ENCODE measurements around the gene JAGN1. TPM values are rescaled to one million over a fixed set of nuclear protein-coding genes. Genes with fewer than 3 reads are reported as not detected.

The JAGN1 gene
- polyA plus RNA-seq, 1 of the 3 experiments (the other 2 are of a cell fraction) = 41.6 TPM

- no peaks in the 10 kb centered on the region for H3K9me2 ChIP-seq
- no peak overlapping the region for H3K9ac ChIP-seq
- H3K4me2 ChIP-seq = no peak overlapping the region
- CTCF ChIA-PET = interaction anchor here (0.6 kb wide), 1 partner anchor 12 kb away, joined by 3 read pairs; no protein-coding TSS in a partner anchor
- TF ChIP-seq RAD21 (IDR thresholded peaks at IDR 0.05; ENCODE audit: low read length) (no peak), EZH2phosphoT487 (IDR thresholded peaks at IDR 0.05; ENCODE audit: borderline replicate concordance, low read depth) (no peak), MEF2A (IDR thresholded peaks at IDR 0.05; ENCODE audit: borderline replicate concordance, low read depth) (no peak), RXRA (IDR thresholded peaks at IDR 0.05; ENCODE audit: borderline replicate concordance, low read depth) (no peak), MAX (IDR thresholded peaks at IDR 0.05; ENCODE audit: low read depth) (no peak), REST (IDR thresholded peaks at IDR 0.05; ENCODE audit: low read depth, low read length) (no peak), ZBTB33 (IDR thresholded peaks at IDR 0.05; ENCODE audit: borderline replicate concordance, low read depth) (no peak), ELF1 (IDR thresholded peaks at IDR 0.05) (no peak), NRF1 (IDR thresholded peaks at IDR 0.05; ENCODE audit: low read depth, low read length) (no peak), EP300 (IDR thresholded peaks at IDR 0.05; ENCODE audit: borderline replicate concordance in 1 of 2, low read depth in 1 of 2, low read length in 1 of 2) (no peak), RCOR1 (IDR thresholded peaks at IDR 0.05; ENCODE audit: low read length) (no peak), NFIC (IDR thresholded peaks at IDR 0.05; ENCODE audit: borderline replicate concordance) (no peak), TEAD4 (IDR thresholded peaks at IDR 0.05; ENCODE audit: borderline replicate concordance, insufficient read depth) (no peak), PBX3 (IDR thresholded peaks at IDR 0.05) (no peak), FOSL2 (IDR thresholded peaks at IDR 0.05; ENCODE audit: borderline replicate concordance, low read depth) (no peak), USF2 (IDR thresholded peaks at IDR 0.05; ENCODE audit: borderline replicate concordance, low read depth, low read length) (no peak), TCF12 (IDR thresholded peaks at IDR 0.05) (no peak), IRF3 (IDR thresholded peaks at IDR 0.05; ENCODE audit: low read depth, low read length) (no peak)
- no peaks in the 10 kb centered on the region for H3F3A ChIP-seq (replicated peaks; ENCODE audit: insufficient read depth)
- POLR2A ChIA-PET = no interaction called here
- no peak overlapping the region for H3K27ac ChIP-seq (ENCODE audit: low read depth in 2 of 2, low read length in 1 of 2)
- peaks cover 5 to 7% of the 10 kb centered on the region in 2 experiments; a peak in 2 of 4 replicates for H3K4me1 ChIP-seq (ENCODE audit: control insufficient read depth in 1 of 2, insufficient read depth in 2 of 2, low read depth in 1 of 2, low read length in 1 of 2)
- no peaks in the 10 kb centered on the region for H3K36me3 ChIP-seq (replicated peaks in 1 of 2; ENCODE audit: control insufficient read depth in 1 of 2, insufficient read depth in 2 of 2, low read length in 1 of 2)
- 93% methylated on average over 4 of the region's 5 CpGs for WGBS (ENCODE audit: low lambda C conversion rate)
- no peak overlapping the region for H3K4me3 ChIP-seq (ENCODE audit: low read depth in 2 of 2, low read length in 1 of 2)
- no peak overlapping the region for H2AFZ ChIP-seq (ENCODE audit: low read depth)
- no peaks in the 10 kb centered on the region for H4K20me1 ChIP-seq (ENCODE audit: insufficient read depth)
- no peaks in the 10 kb centered on the region for H3K9me3 ChIP-seq
- no peaks in the 10 kb centered on the region for H3K27me3 ChIP-seq (ENCODE audit: insufficient read depth)
- H3K79me2 ChIP-seq (ENCODE audit: insufficient read depth) = no peaks in the 10 kb centered on the region
- DNase-seq = no peak
Measured at GRCh38 chr3:9861626-9862130, 28.7 kb upstream of the JAGN1 start.
